ENCODE data around the gene JUP. TPM values are rescaled to one million over a fixed set of nuclear protein-coding genes. Genes with fewer than 3 reads are reported as not detected.

Gene JUP
- total RNA-seq, 4 donors from 2014 or later = 24.5 to 56.6 (median 46.4) TPM

- Histone ChIP-seq H3K27ac (replicated peaks in 1 of 4) (no peak within 1 kb of the TSS), H3K9me3 (no peaks in the 10 kb centered on the region), H3K4me1 (peaks cover 18 to 28% (median 21%) of the 10 kb centered on the region in 4 donors), H3K4me3 (peak within 1 kb of the TSS; percentile 45 to 53 (median 48)), H3K27me3 (peaks cover 11 to 87% (median 42%) of the 10 kb centered on the region in 4 donors), H3K36me3 (no peaks in the 10 kb centered on the region)
- DNase-seq (ENCODE audit: extremely low spot score) = no peak
- 2% methylated on average over 53 of the region's 77 CpGs for WGBS
- intact Hi-C loops (cut with DNase I) = no loop called here
- TF ChIP-seq CTCF (IDR thresholded peaks at IDR 0.05) = no peak
- peak in 1 of 2 donors; percentile 12 for TF ChIP-seq POLR2AphosphoS5 (IDR thresholded peaks at IDR 0.05)
- TF ChIP-seq POLR2A (IDR thresholded peaks at IDR 0.05; ENCODE audit: low read depth) = no peak
These were observed 52.2 kb downstream of the JUP start, which contains the start of gene HAP1 for GRCh38 chr17:41734139-41734948. Gene HAP1, minus strand, starts transcription at chr17:41734643. Its CDS starts 9 bp downstream, at chr17:41734634.

- TF ChIP-seq CTCF (IDR thresholded peaks at IDR 0.05) (no peak), POLR2AphosphoS5 (IDR thresholded peaks at IDR 0.05) (no peak), POLR2A (IDR thresholded peaks at IDR 0.05; ENCODE audit: low read depth) (no peak), EP300 (IDR thresholded peaks at IDR 0.05) (no peak)
- 8% methylated on average over 22 of the region's 40 CpGs for WGBS
- Histone ChIP-seq H3K9me3 (no peaks in the 10 kb centered on the region), H3K27ac (replicated peaks in 1 of 4) (no peak overlapping the region), H3K36me3 (no peaks in the 10 kb centered on the region), H3K4me3 (peak overlapping the region; percentile 45 to 53 (median 48)), H3K27me3 (peaks cover 11 to 87% (median 42%) of the 10 kb centered on the region in 4 donors), H3K4me1 (peaks cover 18 to 28% (median 21%) of the 10 kb centered on the region in 4 donors)
- intact Hi-C loops (cut with DNase I) = no loop called here
- DNase-seq (ENCODE audit: extremely low spot score) = no peak
These were observed 53.0 kb downstream of the JUP start for GRCh38 chr17:41733348-41734138.

- H3K4me3 ChIP-seq = no peak overlapping the region
- no peak for DNase-seq (ENCODE audit: extremely low spot score)
- WGBS = 78% methylated on average over 2 of the region's 3 CpGs
- TF ChIP-seq CTCF (IDR thresholded peaks at IDR 0.05) (no peak), EP300 (IDR thresholded peaks at IDR 0.05) (no peak), POLR2A (IDR thresholded peaks at IDR 0.05; ENCODE audit: low read depth) (no peak), POLR2AphosphoS5 (IDR thresholded peaks at IDR 0.05) (no peak)
- no peak overlapping the region for H3K27ac ChIP-seq (replicated peaks in 1 of 4)
- H3K9me3 ChIP-seq = no peaks in the 10 kb centered on the region
- peaks cover 11 to 76% (median 35%) of the 10 kb centered on the region in 4 donors for H3K27me3 ChIP-seq
- intact Hi-C loops (cut with DNase I) = no loop called here
- H3K4me1 ChIP-seq = peaks cover 18 to 21% (median 19%) of the 10 kb centered on the region in 4 donors
- no peaks in the 10 kb centered on the region for H3K36me3 ChIP-seq
These were observed 54.7 kb downstream of the JUP start for GRCh38 chr17:41731836-41732235.

- 65% methylated on average over 4 of the region's 4 CpGs for WGBS
- H3K9me3 ChIP-seq = no peaks in the 10 kb centered on the region
- H3K4me1 ChIP-seq = peaks cover 18 to 21% (median 19%) of the 10 kb centered on the region in 4 donors
- no peaks in the 10 kb centered on the region for H3K36me3 ChIP-seq
- no peak for DNase-seq (ENCODE audit: extremely low spot score)
- no peak for TF ChIP-seq CTCF (IDR thresholded peaks at IDR 0.05)
- no peak for TF ChIP-seq POLR2A (IDR thresholded peaks at IDR 0.05; ENCODE audit: low read depth)
- TF ChIP-seq EP300 (IDR thresholded peaks at IDR 0.05) = no peak
- TF ChIP-seq POLR2AphosphoS5 (IDR thresholded peaks at IDR 0.05) = no peak
- H3K27ac ChIP-seq (replicated peaks in 1 of 4) = no peak overlapping the region
- H3K27me3 ChIP-seq = peaks cover 11 to 62% (median 25%) of the 10 kb centered on the region in 4 donors
- intact Hi-C loops (cut with DNase I) = no loop called here
- H3K4me3 ChIP-seq = no peak overlapping the region
These were observed 56.0 kb downstream of the JUP start for GRCh38 chr17:41730479-41730878.
